ENCODE data around the gene ARID5B.

ARID5B gene

DNA sequence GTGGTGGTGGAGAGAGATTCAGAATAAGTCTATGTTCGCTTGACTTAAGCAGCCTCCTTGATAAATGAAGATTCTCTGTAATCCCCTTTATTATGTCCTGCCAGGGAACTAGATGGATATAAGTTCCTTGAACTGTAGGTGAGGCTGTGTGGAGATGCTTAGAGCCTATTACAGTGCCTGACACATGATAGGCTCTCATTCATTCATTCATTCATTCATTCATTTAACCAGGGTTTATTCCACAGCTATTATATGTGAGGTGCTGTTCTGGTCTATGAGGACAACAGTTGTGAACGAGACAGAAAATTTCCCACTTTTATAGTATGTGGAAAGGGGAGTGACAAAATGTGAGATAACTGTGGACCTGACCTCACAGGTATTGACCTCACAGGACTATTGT, 105.6 kb downstream of the ARID5B start:
- Histone ChIP-seq H3K9me3 (replicated peaks; ENCODE audit: insufficient read depth, low read length) (no peaks in the 10 kb centered on the region), H3K9ac (ENCODE audit: low read length) (no peak overlapping the region), H3K4me2 (ENCODE audit: low read depth, low read length) (no peak overlapping the region), H3K36me3 (replicated peaks; ENCODE audit: insufficient read depth, low read length) (0 out of 2 replicates have a peak, but pooled peaks cover 2% of the 10 kb centered on the region), H3K27me3 (replicated peaks; ENCODE audit: insufficient read depth, low read length) (no peaks in the 10 kb centered on the region), H3F3A (ENCODE audit: insufficient read depth, low read length) (no peaks in the 10 kb centered on the region), H2AFZ (ENCODE audit: low read length) (no peak overlapping the region), H4K20me1 (ENCODE audit: insufficient read depth, low read length) (no peaks in the 10 kb centered on the region), H3K4me1 (ENCODE audit: low read length) (0 out of 2 replicates have a peak, but pooled peaks cover 5% of the 10 kb centered on the region), H3K9me2 (replicated peaks; ENCODE audit: insufficient read depth, low read length) (no peaks in the 10 kb centered on the region), H3K79me2 (ENCODE audit: low read length) (peaks cover 97% of the 10 kb centered on the region), H3K27ac (ENCODE audit: low read length) (no peak overlapping the region), H3K4me3 (ENCODE audit: low read length) (no peak overlapping the region)
- TF ChIP-seq EZH2phosphoT487 (IDR thresholded peaks at IDR 0.05; ENCODE audit: low read length) (no peak), EZH2 (optimal IDR thresholded peaks at IDR 0.05; ENCODE audit: low read depth, low read length) (no peak)
- TF ChIP-seq, protein P1, sequence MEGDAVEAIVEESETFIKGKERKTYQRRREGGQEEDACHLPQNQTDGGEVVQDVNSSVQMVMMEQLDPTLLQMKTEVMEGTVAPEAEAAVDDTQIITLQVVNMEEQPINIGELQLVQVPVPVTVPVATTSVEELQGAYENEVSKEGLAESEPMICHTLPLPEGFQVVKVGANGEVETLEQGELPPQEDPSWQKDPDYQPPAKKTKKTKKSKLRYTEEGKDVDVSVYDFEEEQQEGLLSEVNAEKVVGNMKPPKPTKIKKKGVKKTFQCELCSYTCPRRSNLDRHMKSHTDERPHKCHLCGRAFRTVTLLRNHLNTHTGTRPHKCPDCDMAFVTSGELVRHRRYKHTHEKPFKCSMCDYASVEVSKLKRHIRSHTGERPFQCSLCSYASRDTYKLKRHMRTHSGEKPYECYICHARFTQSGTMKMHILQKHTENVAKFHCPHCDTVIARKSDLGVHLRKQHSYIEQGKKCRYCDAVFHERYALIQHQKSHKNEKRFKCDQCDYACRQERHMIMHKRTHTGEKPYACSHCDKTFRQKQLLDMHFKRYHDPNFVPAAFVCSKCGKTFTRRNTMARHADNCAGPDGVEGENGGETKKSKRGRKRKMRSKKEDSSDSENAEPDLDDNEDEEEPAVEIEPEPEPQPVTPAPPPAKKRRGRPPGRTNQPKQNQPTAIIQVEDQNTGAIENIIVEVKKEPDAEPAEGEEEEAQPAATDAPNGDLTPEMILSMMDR (IDR thresholded peaks at IDR 0.05; ENCODE audit: low read length) = no peak
- no peak for DNase-seq

DNA sequence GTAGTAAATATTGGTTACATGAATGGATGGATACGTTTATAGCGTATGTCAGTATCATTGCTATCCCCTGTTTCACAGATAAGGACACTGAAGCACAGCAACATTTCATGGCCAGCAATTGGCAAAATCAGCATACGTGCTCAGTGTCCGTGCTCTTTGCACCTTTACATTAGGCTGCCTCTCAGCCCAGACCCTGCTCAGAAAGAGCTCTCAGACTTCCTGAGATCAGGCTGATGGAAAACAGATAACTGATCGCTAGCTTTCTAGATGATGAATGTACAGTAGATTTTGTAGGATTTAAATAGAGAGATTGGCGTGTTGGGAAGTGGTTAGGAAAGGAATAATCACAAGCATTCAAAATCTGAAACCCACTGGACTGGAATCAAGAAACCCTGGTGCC, 106.7 kb downstream of the ARID5B start:
- Histone ChIP-seq H3K4me3 (ENCODE audit: low read length) (no peak overlapping the region), H2AFZ (ENCODE audit: low read length) (no peak overlapping the region), H3K79me2 (ENCODE audit: low read length) (peaks cover 89% of the 10 kb centered on the region), H4K20me1 (ENCODE audit: insufficient read depth, low read length) (no peaks in the 10 kb centered on the region), H3K9me2 (replicated peaks; ENCODE audit: insufficient read depth, low read length) (no peaks in the 10 kb centered on the region), H3K27me3 (replicated peaks; ENCODE audit: insufficient read depth, low read length) (no peaks in the 10 kb centered on the region), H3K4me1 (ENCODE audit: low read length) (0 out of 2 replicates have a peak, but pooled peaks cover 4% of the 10 kb centered on the region), H3K9me3 (replicated peaks; ENCODE audit: insufficient read depth, low read length) (no peaks in the 10 kb centered on the region), H3K9ac (ENCODE audit: low read length) (no peak overlapping the region), H3K4me2 (ENCODE audit: low read depth, low read length) (no peak overlapping the region), H3F3A (ENCODE audit: insufficient read depth, low read length) (no peaks in the 10 kb centered on the region), H3K36me3 (replicated peaks; ENCODE audit: insufficient read depth, low read length) (no peaks in the 10 kb centered on the region), H3K27ac (ENCODE audit: low read length) (no peak overlapping the region)
- no peak for TF ChIP-seq EZH2 (optimal IDR thresholded peaks at IDR 0.05; ENCODE audit: low read depth, low read length)
- TF ChIP-seq, protein P1 (IDR thresholded peaks at IDR 0.05; ENCODE audit: low read length) = no peak
- TF ChIP-seq EZH2phosphoT487 (IDR thresholded peaks at IDR 0.05; ENCODE audit: low read length) = no peak
- DNase-seq = no peak

DNA sequence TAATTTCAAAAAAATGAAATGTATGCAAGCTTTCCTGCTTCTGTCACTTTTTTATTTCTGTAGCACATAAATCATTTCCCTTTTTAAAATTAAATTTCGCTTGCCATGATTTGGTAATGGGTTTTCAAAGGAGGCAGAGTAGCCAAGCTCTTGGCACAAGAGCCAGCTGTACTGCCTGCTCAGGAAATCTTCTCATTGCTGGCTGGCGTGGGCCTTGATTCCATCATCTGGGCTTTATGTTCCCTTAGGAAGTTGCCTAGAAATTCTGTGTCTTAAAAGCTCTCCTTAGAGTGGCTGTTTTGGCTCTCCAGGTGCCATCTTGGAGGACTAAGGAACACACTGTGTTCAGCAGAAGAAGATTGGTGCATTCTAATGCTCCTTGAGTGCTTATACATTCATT, 107.4 kb downstream of the ARID5B start:
- Histone ChIP-seq H3K4me2 (ENCODE audit: low read depth, low read length) (no peak overlapping the region), H3K4me3 (ENCODE audit: low read length) (no peak overlapping the region), H3K27me3 (replicated peaks; ENCODE audit: insufficient read depth, low read length) (no peaks in the 10 kb centered on the region), H3K9ac (ENCODE audit: low read length) (no peak overlapping the region), H3K4me1 (ENCODE audit: low read length) (no peaks in the 10 kb centered on the region), H3K9me2 (replicated peaks; ENCODE audit: insufficient read depth, low read length) (no peaks in the 10 kb centered on the region), H3K9me3 (replicated peaks; ENCODE audit: insufficient read depth, low read length) (no peaks in the 10 kb centered on the region), H3K27ac (ENCODE audit: low read length) (no peak overlapping the region), H4K20me1 (ENCODE audit: insufficient read depth, low read length) (no peaks in the 10 kb centered on the region), H3K79me2 (ENCODE audit: low read length) (peaks cover 87% of the 10 kb centered on the region), H2AFZ (ENCODE audit: low read length) (no peak overlapping the region), H3K36me3 (replicated peaks; ENCODE audit: insufficient read depth, low read length) (no peaks in the 10 kb centered on the region), H3F3A (ENCODE audit: insufficient read depth, low read length) (no peaks in the 10 kb centered on the region)
- TF ChIP-seq EZH2phosphoT487 (IDR thresholded peaks at IDR 0.05; ENCODE audit: low read length) = no peak
- TF ChIP-seq, protein P1 (IDR thresholded peaks at IDR 0.05; ENCODE audit: low read length) = no peak
- no peak for TF ChIP-seq EZH2 (optimal IDR thresholded peaks at IDR 0.05; ENCODE audit: low read depth, low read length)
- no peak for DNase-seq
